ENCODE measurements around the gene GATB.

The GATB gene

DNA sequence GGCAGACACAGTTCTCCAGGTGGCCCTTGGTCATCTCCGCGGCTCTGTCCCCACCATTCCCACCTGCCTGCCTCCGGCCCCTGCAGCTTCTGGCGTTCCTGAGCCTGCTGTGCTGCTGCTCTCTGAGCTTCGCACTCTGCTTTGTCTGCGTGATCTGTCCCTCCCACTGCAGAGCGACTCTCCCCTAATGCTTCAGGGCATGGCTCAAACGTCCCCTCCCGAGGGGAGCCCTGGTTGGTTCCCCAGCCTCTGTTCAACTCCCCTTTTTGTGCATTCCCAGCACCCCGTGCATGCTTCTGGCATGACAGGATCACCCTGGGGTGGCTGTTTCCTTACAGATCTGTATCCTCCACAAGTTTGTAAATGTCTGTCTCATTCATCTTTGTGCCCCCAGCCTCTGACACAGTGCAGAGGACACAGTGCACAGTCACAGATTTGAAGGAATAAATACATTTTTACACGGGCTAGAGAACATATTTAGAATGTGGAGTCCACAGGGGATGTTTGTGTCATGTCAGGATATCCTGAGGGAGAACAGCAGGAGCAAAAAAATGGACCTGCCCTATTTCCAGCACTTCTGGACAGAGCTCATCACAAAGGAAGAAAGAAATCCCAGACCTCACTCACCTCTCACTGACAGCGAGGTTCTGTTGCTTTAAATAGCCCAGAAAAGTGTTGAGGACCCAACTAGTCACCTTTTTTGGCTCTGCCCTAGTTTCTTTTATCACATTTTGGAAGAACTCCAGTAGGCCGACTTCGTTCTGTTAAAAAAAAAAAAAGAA is 72.6 kb downstream of the GATB start:
- peak overlapping the region; percentile 30; the same call in 1 of the 2 replicates for H3K27ac ChIP-seq
- TF ChIP-seq, protein P1, sequence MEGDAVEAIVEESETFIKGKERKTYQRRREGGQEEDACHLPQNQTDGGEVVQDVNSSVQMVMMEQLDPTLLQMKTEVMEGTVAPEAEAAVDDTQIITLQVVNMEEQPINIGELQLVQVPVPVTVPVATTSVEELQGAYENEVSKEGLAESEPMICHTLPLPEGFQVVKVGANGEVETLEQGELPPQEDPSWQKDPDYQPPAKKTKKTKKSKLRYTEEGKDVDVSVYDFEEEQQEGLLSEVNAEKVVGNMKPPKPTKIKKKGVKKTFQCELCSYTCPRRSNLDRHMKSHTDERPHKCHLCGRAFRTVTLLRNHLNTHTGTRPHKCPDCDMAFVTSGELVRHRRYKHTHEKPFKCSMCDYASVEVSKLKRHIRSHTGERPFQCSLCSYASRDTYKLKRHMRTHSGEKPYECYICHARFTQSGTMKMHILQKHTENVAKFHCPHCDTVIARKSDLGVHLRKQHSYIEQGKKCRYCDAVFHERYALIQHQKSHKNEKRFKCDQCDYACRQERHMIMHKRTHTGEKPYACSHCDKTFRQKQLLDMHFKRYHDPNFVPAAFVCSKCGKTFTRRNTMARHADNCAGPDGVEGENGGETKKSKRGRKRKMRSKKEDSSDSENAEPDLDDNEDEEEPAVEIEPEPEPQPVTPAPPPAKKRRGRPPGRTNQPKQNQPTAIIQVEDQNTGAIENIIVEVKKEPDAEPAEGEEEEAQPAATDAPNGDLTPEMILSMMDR (conservative IDR thresholded peaks at IDR 0.05): no peak
- no peak for TF ChIP-seq ZFX (IDR thresholded peaks at IDR 0.05)

DNA sequence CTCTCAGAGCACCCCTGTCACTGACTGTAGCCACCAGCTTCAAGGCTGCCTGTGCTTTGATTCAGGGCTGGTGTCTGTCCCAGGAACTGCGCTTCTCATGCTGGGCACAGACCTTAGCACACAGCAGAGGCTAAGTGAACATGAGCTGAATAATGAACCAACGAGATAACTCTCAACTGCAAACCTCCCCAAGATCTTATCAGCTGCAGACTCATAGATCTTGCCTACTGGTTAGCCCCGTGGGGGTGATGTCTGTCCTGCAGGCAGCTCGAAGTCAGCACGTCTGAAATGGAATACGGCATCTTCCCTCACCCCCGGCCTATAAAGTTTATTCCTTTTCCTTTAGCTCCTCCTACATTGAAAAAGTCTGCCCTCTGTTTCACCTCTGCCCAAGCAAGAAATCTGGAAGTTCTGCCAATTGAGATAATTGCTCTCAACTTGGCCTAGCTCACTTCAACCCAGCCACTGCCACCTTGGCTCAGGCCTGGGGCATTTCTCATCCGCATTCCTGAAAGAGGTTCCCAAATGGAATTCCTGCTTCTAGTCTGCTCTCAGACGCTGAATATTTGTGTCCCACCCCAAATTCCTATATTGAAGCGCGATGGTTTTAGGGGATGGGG is 73.7 kb downstream of the GATB start:
- H3K27ac ChIP-seq: peak overlapping the region; percentile 30; the same call in 1 of the 2 replicates
- TF ChIP-seq, protein P1 (conservative IDR thresholded peaks at IDR 0.05): no peak

DNA sequence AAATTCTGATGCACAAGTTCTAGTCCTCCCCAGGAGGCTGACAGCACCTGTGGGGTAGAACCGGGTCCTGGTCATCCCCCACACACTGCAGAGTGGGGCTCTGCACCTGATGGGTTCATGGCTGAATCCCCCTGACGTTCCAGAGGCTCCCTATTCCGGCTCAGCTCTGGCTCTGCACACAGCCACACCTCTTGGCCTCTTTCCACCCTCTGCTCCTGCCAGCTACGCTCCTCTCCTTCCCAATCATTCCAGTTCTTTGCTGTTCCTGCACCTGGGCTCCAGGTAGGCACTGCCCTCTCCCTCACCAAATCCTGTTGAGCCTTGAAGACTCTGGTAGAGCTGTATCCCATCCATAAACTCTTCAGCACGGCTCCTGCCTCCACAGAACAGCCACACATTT is 75.5 kb downstream of the GATB start:
- TF ChIP-seq ZFX (IDR thresholded peaks at IDR 0.05): no peak
- TF ChIP-seq, protein P1 (conservative IDR thresholded peaks at IDR 0.05): no peak
- H3K27ac ChIP-seq: no peak overlapping the region

DNA sequence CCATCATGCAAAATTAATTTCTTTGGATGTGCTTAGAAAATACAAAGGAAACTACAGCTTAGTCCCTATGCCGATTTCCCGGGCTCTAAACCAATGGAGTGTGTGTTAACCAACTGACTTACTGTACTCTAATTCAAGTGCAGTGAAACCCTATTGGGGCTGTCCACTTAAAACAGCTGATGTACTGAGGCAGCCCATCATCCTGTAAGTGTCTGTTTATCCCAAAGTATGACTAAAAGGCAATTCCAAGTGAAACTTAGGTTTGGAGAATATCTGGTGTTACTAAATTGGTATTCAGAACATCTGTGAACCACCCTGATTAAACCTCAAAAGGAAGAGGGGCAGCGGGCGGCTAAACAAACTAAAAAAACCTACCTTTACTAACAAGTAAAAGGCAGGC is 79.7 kb downstream of the GATB start:
- TF ChIP-seq, protein P1 (conservative IDR thresholded peaks at IDR 0.05): no peak
- TF ChIP-seq ZFX (IDR thresholded peaks at IDR 0.05): no peak
- no peak overlapping the region for H3K27ac ChIP-seq

DNA sequence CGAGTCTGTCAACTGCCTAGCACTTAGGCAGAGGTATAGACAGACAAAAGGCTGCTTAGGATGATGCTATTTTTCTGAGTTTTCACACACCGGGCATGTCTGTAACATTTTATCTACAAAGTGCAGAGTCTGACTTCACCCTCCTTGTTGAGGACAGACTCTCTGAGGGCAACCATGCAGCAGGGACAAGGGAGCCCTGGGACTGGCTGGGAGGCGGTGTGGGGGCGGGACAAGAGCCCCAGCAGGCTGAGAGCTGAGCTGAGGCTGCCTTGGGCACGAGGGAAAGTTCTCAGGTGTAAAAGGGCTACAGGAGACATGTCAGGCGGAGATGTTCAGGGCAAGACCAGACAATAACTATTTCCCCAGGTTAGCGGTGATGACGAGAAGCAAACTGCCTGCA is 81.6 kb downstream of the GATB start:
- TF ChIP-seq ZFX (IDR thresholded peaks at IDR 0.05): no peak
- TF ChIP-seq, protein P1 (conservative IDR thresholded peaks at IDR 0.05): no peak

DNA sequence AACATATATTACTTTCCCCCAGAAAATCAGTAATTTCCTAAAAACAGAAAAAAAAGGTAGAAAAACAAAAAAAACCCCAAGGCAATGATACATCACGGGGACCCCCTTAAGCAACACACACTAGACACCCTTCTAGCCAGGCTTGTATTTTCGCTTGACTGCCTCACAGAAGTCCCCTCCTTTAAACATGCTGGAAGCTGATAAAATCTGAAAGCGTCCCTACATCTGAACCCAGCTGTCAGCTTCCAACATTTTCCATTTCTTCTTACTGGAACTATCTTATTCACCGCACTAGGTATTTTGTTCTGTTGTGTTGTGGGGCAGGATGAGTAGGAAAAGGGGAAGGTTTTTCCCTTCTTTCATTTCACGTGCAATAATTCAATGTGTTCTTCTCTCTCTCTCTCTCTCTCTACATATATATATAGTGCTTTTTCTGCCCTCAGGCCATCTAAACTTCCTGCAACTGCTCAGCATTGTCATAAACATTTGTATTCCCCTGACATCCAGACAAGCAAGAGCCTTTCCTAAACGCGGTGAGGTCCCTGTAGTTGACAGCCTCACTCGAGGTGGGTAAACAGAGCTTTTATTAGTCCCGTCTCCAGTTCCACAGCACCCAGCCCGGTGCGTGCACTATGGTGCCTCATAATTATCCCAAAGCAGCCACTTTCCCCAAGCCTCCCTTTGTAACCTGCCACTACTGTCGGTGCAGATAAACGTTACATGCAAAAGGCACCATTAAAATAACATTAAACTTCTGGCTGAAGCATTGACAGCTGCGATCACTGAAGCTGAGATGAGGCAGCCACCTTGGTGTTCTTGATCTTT is 82.5 kb downstream of the GATB start:
- TF ChIP-seq ZFX (IDR thresholded peaks at IDR 0.05): no peak
- TF ChIP-seq, protein P1 (conservative IDR thresholded peaks at IDR 0.05): no peak
- no peak overlapping the region for H3K27ac ChIP-seq

More for the DNA sequence above, 81.6 kb downstream of the GATB start:
- H3K27ac ChIP-seq: no peak overlapping the region

DNA sequence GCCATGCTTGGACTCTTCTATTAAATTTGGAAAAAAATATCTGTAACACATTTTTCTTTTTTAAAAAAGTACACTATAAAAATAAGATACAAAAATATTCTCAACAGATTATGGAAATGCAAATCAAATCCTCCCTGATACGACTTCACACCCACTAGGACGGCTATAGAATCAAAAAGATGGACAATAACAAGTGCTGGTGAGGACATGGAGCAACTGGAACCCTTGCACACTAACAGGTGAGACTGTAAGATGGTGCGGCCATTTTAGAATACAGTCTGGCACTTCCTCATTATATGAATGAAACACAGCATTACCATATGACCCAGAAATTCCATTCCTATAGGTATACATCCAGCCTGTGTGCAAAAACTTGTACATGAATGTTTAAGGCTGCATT is 83.6 kb downstream of the GATB start:
- no peak overlapping the region for H3K27ac ChIP-seq
- TF ChIP-seq, protein P1 (conservative IDR thresholded peaks at IDR 0.05): no peak
- TF ChIP-seq ZFX (IDR thresholded peaks at IDR 0.05): no peak

Data from C4-2B (cell line).